Endothelial cell of umbilical vein (primary cell): ENCODE measurements around the gene FAM200C. TPM values are rescaled to one million over a fixed set of nuclear protein-coding genes. Genes with fewer than 3 reads are reported as not detected.

ENCODE experiments used
- polyA plus RNA-seq, 4 experiments: library from polyadenylated mRNA; depleted of rRNA in 3 of 4; stranded (reverse) in 3 of 4; unstranded in 1 of 4; fragments of >200 nt; gene quantifications; 2 replicates each; pipeline versions ENCODE4 v1.2.1 to v1.2.3, GENCODE V29; 2011 to 2012; ENCODE audit warnings: missing spikeins in 1 of 4
- total RNA-seq: library from RNA; stranded (reverse); gene quantifications from 2 replicates; pipeline ENCODE4 v1.2.3, GENCODE V29; 2021

The FAM200C gene
- total and polyA plus RNA-seq, 2 donors (not counting 3 experiments of a cell fraction or from before 2014, with no cell fraction given): 0.76 to 2.7 TPM

Other genes starting within 250 kb of the FAM200C start
- not detected in 2 replicates for gene FABP6, start 170.5 kb downstream of the FAM200C start, total RNA-seq
- gene FABP6, start 170.5 kb downstream of the FAM200C start, polyA plus RNA-seq: not detected in 2 replicates
- 17.4 and 20.0 TPM in 2 replicates for gene CCNJL, start 87.5 kb downstream of the FAM200C start, total RNA-seq
- gene CCNJL, start 87.5 kb downstream of the FAM200C start, polyA plus RNA-seq: 21.3 and 24.8 TPM in 2 replicates
- gene C1QTNF2, start 29.4 kb downstream of the FAM200C start, total RNA-seq: 0.53 TPM in 1 of 2 replicates, not detected in the other
- 0.46 and 0.52 TPM in 2 replicates for gene C1QTNF2, start 29.4 kb downstream of the FAM200C start, polyA plus RNA-seq
- gene SLU7, start 19.0 kb upstream of the FAM200C start, total RNA-seq: 42.7 and 48.2 TPM in 2 replicates
- gene SLU7, start 19.0 kb upstream of the FAM200C start, polyA plus RNA-seq: 4.5 and 10.2 TPM in 2 replicates
- gene PTTG1, start 21.8 kb upstream of the FAM200C start, total RNA-seq: 139 and 140 TPM in 2 replicates
- gene PTTG1, start 21.8 kb upstream of the FAM200C start, polyA plus RNA-seq: 157 and 173 TPM in 2 replicates